Stimulated activated CD8-positive, alpha-beta memory T cell treated with anti-CD3 and anti-CD28 coated beads, Interleukin-4, amount 100 ng/mL, for 24 hours (primary cell): ENCODE data around the gene KCTD21.

ENCODE experiments used
- DNase-seq: peaks from one replicate; pipeline ENCODE4 v3.0.0-alpha.2; 2020; ENCODE audit warnings: low read depth

The KCTD21 gene

GRCh38 chr11:78218707-78219492 is 30.5 kb upstream of the KCTD21 start:
- no peak for DNase-seq

GRCh38 chr11:78217650-78218541 is 29.5 kb upstream of the KCTD21 start:
- no peak for DNase-seq

GRCh38 chr11:78216571-78217287 is 28.3 kb upstream of the KCTD21 start:
- no peak for DNase-seq

GRCh38 chr11:78216021-78216420 is 27.6 kb upstream of the KCTD21 start:
- no peak for DNase-seq

- no peak for DNase-seq
Measured at GRCh38 chr11:78214331-78215194, 26.1 kb upstream of the KCTD21 start.

GRCh38 chr11:78213526-78214330 is 25.3 kb upstream of the KCTD21 start:
- no peak for DNase-seq

GRCh38 chr11:78212586-78213371 is 24.4 kb upstream of the KCTD21 start:
- DNase-seq = no peak

GRCh38 chr11:78211565-78211964 is 23.1 kb upstream of the KCTD21 start:
- no peak for DNase-seq

GRCh38 chr11:78210000-78210608 is 21.7 kb upstream of the KCTD21 start:
- no peak for DNase-seq

GRCh38 chr11:78209478-78209877 is 21.1 kb upstream of the KCTD21 start:
- no peak for DNase-seq

- no peak for DNase-seq
Measured at GRCh38 chr11:78208257-78209165, 20.1 kb upstream of the KCTD21 start.

- DNase-seq = no peak
Measured at GRCh38 chr11:78207532-78208256, 19.3 kb upstream of the KCTD21 start.

- no peak for DNase-seq
Measured at GRCh38 chr11:78205691-78206090, 17.3 kb upstream of the KCTD21 start.

- no peak for DNase-seq
Measured at GRCh38 chr11:78205256-78205655, 16.8 kb upstream of the KCTD21 start.

GRCh38 chr11:78203184-78203583 is 14.8 kb upstream of the KCTD21 start:
- no peak for DNase-seq

- no peak for DNase-seq
Measured at GRCh38 chr11:78202733-78203167, 14.3 kb upstream of the KCTD21 start.

- no peak for DNase-seq
Measured at GRCh38 chr11:78201096-78201818, 12.8 kb upstream of the KCTD21 start.
